ENCODE results near the gene NCAM1.

The NCAM1 gene

DNA sequence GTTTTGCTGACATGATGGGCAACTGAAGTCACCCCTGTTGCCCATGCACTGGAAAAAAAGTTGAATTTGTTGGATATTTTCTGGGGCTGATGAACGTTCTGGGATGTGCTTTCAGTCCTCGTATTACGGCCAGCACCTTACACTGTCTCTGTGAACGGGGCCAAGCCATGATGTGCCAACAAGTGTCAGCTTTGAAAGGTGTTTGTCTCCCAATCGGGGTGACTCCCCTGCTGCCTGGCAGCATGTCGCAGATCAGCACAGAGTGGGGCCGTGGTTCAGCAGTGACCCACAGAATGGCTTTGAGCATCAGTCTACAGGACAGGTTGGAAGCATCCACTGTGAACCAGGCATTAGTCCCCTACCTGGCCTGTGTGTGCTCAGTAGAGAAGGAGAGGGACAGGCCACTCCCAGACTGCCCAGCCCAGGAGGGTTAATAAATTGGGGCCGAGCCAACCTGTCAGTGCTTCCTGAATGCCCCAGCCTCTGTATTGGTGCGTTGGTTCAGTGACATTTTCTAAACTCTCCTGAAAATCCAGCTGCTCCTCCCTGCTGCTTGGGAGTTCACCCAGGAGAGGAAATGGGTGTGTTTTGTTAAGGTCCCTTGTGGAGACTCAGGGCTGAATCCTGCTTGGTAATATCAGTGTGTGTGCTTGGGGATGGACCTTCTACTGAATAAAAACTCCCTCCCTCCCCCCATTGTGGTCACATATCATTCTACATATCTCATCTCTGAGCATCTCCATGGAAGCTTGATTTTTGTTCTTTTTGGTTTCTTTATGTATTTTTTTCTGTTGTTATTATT lies 302.4 kb downstream of the NCAM1 start:
- no peak for DNase-seq

- no peak for DNase-seq
Observed at GRCh38 chr11:113265362-113265761, 304.1 kb downstream of the NCAM1 start.

DNA sequence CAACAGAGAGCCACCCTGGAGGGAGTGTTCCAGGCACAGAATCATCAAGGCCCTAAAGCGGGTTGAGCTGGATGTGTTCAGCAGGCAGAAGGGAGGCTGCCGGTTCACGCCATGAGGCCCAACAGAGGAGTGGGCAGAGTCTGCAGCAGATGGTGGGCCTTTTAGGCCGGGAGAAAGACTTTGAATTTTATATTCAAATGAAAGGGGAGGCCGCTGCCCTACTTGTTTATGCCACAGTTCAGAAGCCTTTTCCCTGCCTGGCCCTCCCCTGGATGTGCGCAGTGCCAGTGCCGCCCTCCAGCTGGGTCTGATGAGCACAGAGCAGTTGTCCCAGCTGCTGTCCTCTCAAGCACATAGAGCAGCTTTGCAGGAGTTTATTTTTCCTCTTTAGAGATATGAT lies 306.3 kb downstream of the NCAM1 start:
- no peak for DNase-seq

DNA sequence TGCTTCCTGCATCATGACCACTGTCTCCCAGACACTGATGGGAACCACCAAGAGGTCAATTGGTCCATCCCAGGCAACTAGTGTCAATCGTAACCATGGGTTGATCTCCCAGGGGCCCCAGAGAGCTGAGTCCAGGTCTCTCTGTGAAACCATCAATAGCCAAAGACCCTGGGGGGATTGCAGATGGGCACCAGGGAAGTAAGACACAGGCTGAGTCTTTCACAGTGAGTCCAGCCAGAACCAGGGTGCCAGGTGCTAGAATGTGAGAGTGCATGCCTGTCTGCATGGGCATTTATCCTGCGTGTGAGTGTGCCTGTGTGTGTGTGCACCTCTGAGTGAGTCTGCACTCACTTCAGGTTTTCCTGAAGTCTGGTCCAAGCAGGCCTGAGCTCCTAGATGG lies 307.9 kb downstream of the NCAM1 start:
- DNase-seq = no peak

GRCh38 chr11:113269636-113270035 lies 308.4 kb downstream of the NCAM1 start:
- DNase-seq = no peak

DNA sequence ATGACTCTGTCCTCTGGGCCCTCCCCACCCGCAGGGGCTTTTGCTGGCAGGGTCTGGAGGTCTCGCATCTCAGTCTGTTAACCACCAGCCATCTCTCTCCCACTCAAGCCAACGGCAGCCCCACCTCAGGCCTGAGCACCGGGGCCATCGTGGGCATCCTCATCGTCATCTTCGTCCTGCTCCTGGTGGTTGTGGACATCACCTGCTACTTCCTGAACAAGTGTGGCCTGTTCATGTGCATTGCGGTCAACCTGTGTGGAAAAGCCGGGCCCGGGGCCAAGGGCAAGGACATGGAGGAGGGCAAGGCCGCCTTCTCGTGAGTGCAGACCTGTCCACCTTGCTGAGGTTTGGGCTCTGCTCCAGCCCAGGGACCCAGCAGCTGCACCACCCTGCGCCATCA lies 308.9 kb downstream of the NCAM1 start:
- no peak for DNase-seq

DNA sequence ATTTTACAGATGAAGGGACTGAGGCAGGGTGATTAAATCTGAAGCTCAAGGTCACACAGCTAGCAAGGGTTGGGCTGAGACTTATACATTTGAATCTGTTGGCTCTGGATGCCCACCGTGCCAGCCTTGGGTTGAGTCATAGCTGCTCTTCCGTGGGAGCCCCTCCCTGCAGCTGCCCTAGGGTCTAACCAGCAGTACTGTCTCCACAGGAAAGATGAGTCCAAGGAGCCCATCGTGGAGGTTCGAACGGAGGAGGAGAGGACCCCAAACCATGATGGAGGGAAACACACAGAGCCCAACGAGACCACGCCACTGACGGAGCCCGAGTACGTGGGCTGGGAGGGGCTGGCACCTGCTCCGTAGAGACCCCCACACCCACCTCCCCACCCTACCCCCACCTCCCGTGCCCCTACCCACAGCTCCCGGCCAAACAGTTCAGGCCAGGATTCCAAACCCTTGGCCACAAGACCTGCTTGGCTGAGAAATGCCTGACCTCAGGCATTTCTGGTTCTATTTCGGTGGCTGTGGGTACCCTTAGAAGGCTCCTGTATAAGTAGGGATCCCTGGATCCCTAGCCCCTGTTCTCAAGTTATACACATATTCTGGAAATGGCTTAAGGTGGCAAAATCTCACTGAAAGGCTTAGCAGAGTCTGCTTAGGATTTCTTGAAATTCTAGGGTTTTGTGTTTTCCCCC lies 310.5 kb downstream of the NCAM1 start:
- no peak for DNase-seq

- no peak for DNase-seq
Observed at GRCh38 chr11:113272281-113272680, 311.1 kb downstream of the NCAM1 start.

- no peak for DNase-seq
Observed at GRCh38 chr11:113272927-113273615, 311.9 kb downstream of the NCAM1 start.

GRCh38 chr11:113273720-113274119 lies 312.5 kb downstream of the NCAM1 start:
- DNase-seq = no peak

DNA sequence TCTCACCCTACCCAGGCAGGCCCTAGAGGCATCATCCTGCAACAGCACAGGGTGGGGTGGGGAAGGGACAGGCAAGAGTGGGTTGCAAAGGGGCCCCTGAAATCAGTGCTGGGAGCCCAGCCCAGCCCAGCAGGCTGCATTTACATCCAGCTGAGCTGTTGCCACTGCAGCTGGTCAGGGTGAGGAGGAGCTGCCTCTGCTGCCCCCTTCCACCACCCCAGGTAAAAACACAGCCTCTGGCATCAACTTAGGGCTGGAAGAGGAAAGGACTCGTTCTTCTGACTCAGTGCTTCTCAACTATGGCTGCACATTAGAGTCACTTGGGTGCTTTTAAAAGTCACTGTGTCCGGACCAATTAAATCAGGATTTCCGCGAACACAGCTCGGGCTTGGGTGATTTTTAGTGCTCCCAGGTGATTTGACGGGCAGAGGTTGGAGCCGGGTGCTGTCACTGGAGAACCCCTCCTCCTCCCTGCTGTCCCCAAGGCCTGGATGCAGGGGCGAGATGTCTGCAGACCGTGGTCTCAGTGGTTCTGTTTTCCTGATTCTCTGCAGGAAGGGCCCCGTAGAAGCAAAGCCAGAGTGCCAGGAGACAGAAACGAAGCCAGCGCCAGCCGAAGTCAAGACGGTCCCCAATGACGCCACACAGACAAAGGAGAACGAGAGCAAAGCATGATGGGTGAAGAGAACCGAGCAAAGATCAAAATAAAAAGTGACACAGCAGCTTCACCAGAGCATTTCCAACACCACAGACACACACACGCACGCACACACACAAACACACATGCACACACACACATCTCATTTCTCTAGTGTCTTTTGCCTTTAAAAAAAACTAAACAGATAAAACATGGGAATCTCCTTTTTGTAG lies 313.7 kb downstream of the NCAM1 start:
- no peak for DNase-seq

- no peak for DNase-seq
Observed at GRCh38 chr11:113275602-113276001, 314.4 kb downstream of the NCAM1 start.

DNA sequence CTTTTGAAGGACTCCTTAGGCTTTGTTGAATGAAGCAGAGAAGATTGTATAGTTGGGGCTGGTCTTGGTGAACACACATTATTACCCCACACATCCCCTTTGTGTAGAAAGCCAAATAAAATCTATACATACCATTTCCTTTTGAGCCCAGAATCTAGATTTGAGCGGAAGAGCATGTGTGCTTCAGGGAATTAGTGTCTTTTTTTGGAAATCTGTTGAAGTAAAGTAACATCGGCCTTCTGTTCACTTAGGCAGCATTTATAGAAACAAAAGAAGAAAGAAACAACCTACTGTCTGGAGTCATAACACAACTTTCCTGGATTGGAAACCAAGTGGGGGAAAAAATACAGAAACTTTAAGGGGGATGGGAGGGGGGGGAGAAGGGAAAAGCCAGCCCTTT lies 315.2 kb downstream of the NCAM1 start:
- no peak for DNase-seq

- DNase-seq = no peak
Observed at GRCh38 chr11:113277907-113278306, 316.7 kb downstream of the NCAM1 start.

DNA sequence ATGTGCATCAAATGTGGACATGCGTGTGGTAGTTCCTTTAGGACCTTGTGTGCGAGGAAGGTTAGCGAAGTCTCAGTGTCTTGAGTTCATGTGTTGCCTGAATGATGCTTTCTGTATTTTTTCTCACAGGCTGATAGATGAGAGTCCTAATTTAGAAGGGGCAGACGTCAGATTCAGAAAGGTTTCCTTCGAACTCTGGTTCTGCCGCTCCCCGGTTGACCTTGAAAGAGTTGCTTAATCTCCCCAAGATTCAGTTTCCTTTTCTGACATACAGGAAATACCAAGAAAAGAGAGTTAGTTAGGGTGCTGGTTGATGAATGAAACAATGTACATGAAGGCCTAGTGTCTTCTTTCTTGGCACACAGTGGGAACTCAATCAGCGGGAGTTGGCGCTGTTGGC lies 317.3 kb downstream of the NCAM1 start:
- no peak for DNase-seq

- DNase-seq = no peak
Observed at GRCh38 chr11:113278925-113279324, 317.7 kb downstream of the NCAM1 start.

DNA sequence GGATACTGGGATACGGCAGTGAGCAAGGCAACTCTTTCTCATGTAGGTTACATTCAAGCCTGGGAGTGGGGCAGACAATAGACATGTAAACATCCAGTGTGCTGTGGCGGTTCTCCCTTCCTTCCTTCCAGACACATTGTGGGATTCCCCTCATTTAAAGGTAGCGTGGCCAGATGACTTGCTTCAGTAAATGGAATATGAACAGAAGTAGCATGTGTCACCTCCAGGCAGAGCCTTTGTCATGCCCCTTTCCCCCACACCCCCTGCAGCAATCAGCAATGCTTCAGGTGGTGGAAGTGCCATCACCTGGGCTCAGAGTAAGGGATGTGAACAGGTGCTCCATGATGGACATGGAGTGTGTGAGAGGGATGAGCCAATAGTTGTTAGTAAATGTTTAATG lies 318.4 kb downstream of the NCAM1 start:
- no peak for DNase-seq

DNA sequence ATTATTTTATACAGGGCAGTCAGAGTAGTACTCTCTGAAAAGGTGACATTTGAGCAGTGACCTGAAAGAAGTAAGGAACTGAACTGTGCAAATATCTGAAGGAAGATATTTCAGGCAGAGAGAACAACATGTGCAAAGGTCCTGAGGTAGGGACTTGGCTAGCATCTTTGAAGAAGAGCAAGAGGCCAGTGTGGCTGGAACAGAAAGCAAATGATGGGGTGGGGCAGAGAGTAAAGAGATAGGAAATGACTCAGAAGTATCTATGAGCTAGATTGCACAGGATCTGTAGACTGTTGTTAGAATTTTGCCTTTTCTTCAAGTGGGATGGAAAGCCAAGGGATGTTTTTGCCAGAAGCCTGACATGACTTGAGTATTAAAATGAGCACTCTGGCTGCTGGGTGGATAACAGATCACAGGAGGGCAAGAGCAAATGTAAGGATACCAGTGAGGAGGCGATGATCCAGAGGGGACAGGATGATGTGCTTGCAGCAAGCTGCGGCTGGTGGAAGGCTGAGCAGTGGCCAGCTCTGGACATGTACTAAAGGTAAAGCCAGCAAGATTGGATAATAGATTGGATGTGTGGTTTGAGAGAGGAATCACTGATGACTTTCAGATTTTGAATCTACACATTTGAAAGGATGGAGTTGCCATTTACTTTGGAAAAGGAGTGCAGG lies 320.0 kb downstream of the NCAM1 start:
- DNase-seq = no peak

- DNase-seq = no peak
Observed at GRCh38 chr11:113282898-113283437, 321.7 kb downstream of the NCAM1 start.

- DNase-seq = no peak
Observed at GRCh38 chr11:113283881-113284280, 322.7 kb downstream of the NCAM1 start.

DNA sequence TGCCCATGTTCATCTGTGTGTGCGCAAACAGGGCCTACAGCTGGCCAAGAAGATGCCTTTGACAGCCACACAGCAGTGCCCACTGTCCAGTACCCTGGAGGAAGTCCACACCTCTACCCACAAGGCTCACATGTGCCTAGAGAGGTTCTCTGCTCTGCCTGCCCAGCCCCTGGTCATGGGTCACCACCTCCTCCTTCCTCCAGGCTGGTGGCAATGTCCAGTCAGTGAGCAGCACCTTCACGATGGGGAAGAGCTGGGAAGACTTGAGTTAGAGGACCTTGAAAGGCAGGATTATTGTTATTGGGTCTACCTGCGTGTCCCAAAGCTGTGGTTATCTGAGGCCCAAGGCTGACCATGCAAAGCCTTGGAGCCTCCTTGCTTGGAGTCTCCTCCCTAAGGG lies 324.8 kb downstream of the NCAM1 start:
- DNase-seq = no peak
